WTC11 (cell line): ENCODE data around the gene GALNT17. TPM values are rescaled to one million over a fixed set of nuclear protein-coding genes. Genes with fewer than 3 reads are reported as not detected.
A peak's percentile ranks its signal among the peaks of the same experiment; 100 is the strongest.

ENCODE experiments used
- ATAC-seq: fragments of 200-7000 bp; cut with Tn5 transposase; 2 replicates; pipeline ENCODE4 v1.10.0; 2021; ENCODE audit warnings: mild to moderate bottlenecking, moderate library complexity
- CTCF ChIA-PET: fragments of 300-600 bp; sonication (Branson Sonifier 250); formaldehyde crosslinking; loops from one replicate; lab custom pipeline; 2021; ENCODE audit warnings: antibody characterized with exemption; lab: Charles Lee
- POLR2A ChIA-PET: fragments of 350-600 bp; sonication (Branson Sonifier 250); formaldehyde crosslinking; loops from one replicate; lab custom pipeline; 2021; ENCODE audit warnings: antibody characterized with exemption; lab: Charles Lee
- DNase-seq: peaks from one replicate; pipeline ENCODE4 v3.0.0; 2021; ENCODE audit warnings: low spot score
- H3K27ac Mint-ChIP-seq: 2 replicates; pipeline ENCODE4 v1.8.0; 2021; ENCODE audit warnings: mixed read lengths
- H3K27me3 Mint-ChIP-seq: 2 replicates; pipeline ENCODE4 v1.8.0; 2021; ENCODE audit warnings: low read depth, mild to moderate bottlenecking, moderate library complexity, mixed read lengths
- H3K36me3 Mint-ChIP-seq: 2 replicates; pipeline ENCODE4 v1.8.0; 2021; ENCODE audit warnings: mixed read lengths
- H3K4me1 Mint-ChIP-seq: 2 replicates; pipeline ENCODE4 v1.8.0; 2022; ENCODE audit warnings: mixed read lengths
- H3K4me3 Mint-ChIP-seq: 2 replicates; pipeline ENCODE4 v1.8.0; 2021; ENCODE audit warnings: mild to moderate bottlenecking, moderate library complexity, mixed read lengths
- H3K9me3 Mint-ChIP-seq: 2 replicates; pipeline ENCODE4 v1.8.0; 2021; ENCODE audit warnings: mixed read lengths
- CBFB ChIP-seq: sonication (generic); formaldehyde crosslinking; IDR thresholded peaks from 2 replicates; pipeline ENCODE4 v1.8.1; 2022; ENCODE audit warnings: mild to moderate bottlenecking, low read depth, missing genetic modification reagents
- FOXP1 ChIP-seq: sonication (generic); formaldehyde crosslinking; IDR thresholded peaks from 2 replicates; pipeline ENCODE4 v1.8.0; 2022; ENCODE audit warnings: missing genetic modification reagents, mild to moderate bottlenecking, moderate library complexity, borderline replicate concordance
- GTF2I ChIP-seq: fragments of 250-450 bp; sonication (Bioruptor Pico); conservative IDR thresholded peaks from 2 replicates; pipeline ENCODE4 v1.4.0; 2021; ENCODE audit warnings: mild to moderate bottlenecking
- JAZF1 ChIP-seq: fragments of 250-450 bp; sonication (Bioruptor Pico); IDR thresholded peaks from 2 replicates; pipeline ENCODE4 v1.9.0; 2021; ENCODE audit warnings: moderate library complexity, mild to moderate bottlenecking, inconsistent platforms
- JUN ChIP-seq: sonication (generic); formaldehyde crosslinking; IDR thresholded peaks from 2 replicates; pipeline ENCODE4 v1.8.0; 2023; ENCODE audit warnings: mild to moderate bottlenecking, missing genetic modification reagents
- MAX ChIP-seq: sonication (generic); formaldehyde crosslinking; IDR thresholded peaks from 2 replicates; pipeline ENCODE4 v1.8.0; 2022; ENCODE audit warnings: mild to moderate bottlenecking, missing genetic modification reagents
- NFE2L1 ChIP-seq: sonication (generic); formaldehyde crosslinking; IDR thresholded peaks from 2 replicates; pipeline ENCODE4 v1.8.1; 2023; ENCODE audit warnings: missing genetic modification reagents
- PRRX2 ChIP-seq: fragments of 250-450 bp; sonication (Bioruptor Pico); IDR thresholded peaks from 2 replicates; pipeline ENCODE4 v1.8.0; 2021; ENCODE audit warnings: mild to moderate bottlenecking
- RELA ChIP-seq: sonication (generic); formaldehyde crosslinking; IDR thresholded peaks from 2 replicates; pipeline ENCODE4 v1.8.1; 2022; ENCODE audit warnings: missing genetic modification reagents, mild to moderate bottlenecking, borderline replicate concordance
- SP1 ChIP-seq: sonication (generic); formaldehyde crosslinking; conservative IDR thresholded peaks from 2 replicates; pipeline ENCODE4 v1.8.1; 2022; ENCODE audit warnings: missing genetic modification reagents
- TCF7 ChIP-seq: sonication (generic); formaldehyde crosslinking; IDR thresholded peaks from 2 replicates; pipeline ENCODE4 v1.8.0; 2022; ENCODE audit warnings: mild to moderate bottlenecking, low read depth, missing genetic modification reagents, moderate library complexity
- TEAD1 ChIP-seq: sonication (generic); formaldehyde crosslinking; IDR thresholded peaks from 2 replicates; pipeline ENCODE4 v1.8.0; 2022; ENCODE audit warnings: mild to moderate bottlenecking, missing genetic modification reagents
- TEAD4 ChIP-seq: sonication (generic); formaldehyde crosslinking; IDR thresholded peaks from 2 replicates; pipeline ENCODE4 v1.8.0; 2022; ENCODE audit warnings: mild to moderate bottlenecking, missing genetic modification reagents
- TP53 ChIP-seq: sonication (generic); formaldehyde crosslinking; IDR thresholded peaks from 2 replicates; pipeline ENCODE4 v1.8.1; 2023; ENCODE audit warnings: mild to moderate bottlenecking, missing genetic modification reagents
- USF2 ChIP-seq: sonication (generic); formaldehyde crosslinking; IDR thresholded peaks from 2 replicates; pipeline ENCODE4 v1.8.1; 2023; ENCODE audit warnings: mild to moderate bottlenecking, missing genetic modification reagents, moderate library complexity
- ZNF121 ChIP-seq: sonication (generic); formaldehyde crosslinking; IDR thresholded peaks from 2 replicates; pipeline ENCODE4 v1.8.0; 2023; ENCODE audit warnings: missing genetic modification reagents
- ZNF138 ChIP-seq: sonication (generic); formaldehyde crosslinking; conservative IDR thresholded peaks from 2 replicates; pipeline ENCODE4 v1.8.1; 2022; ENCODE audit warnings: mild to moderate bottlenecking, moderate library complexity, missing genetic modification reagents
- ZNF263 ChIP-seq: sonication (generic); formaldehyde crosslinking; IDR thresholded peaks from 2 replicates; pipeline ENCODE4 v1.8.1; 2022; ENCODE audit warnings: low read depth, mild to moderate bottlenecking, moderate library complexity, missing genetic modification reagents
- ZNF317 ChIP-seq: sonication (generic); formaldehyde crosslinking; IDR thresholded peaks from 2 replicates; pipeline ENCODE4 v1.8.1; 2023; ENCODE audit warnings: low read depth, mild to moderate bottlenecking, moderate library complexity, missing genetic modification reagents, borderline replicate concordance
- ZNF423 ChIP-seq: fragments of 250-450 bp; sonication (Bioruptor Pico); IDR thresholded peaks from 2 replicates; pipeline ENCODE4 v2.1.2; 2022; ENCODE audit warnings: mild to moderate bottlenecking, moderate library complexity
- total RNA-seq: library from RNA; stranded (reverse); gene quantifications from 3 replicates; pipeline ENCODE4 v1.2.3, GENCODE V29; 2021
- TF ChIP-seq, protein P1 (sequence below): sonication (generic); formaldehyde crosslinking; IDR thresholded peaks from 2 replicates; pipeline ENCODE4 v1.8.1; 2023; ENCODE audit warnings: mild to moderate bottlenecking, missing genetic modification reagents, borderline replicate concordance
- TF ChIP-seq, protein P2 (sequence below): sonication (generic); formaldehyde crosslinking; IDR thresholded peaks from 2 replicates; pipeline ENCODE4 v1.8.0; 2023; ENCODE audit warnings: mild to moderate bottlenecking, missing genetic modification reagents
- TF ChIP-seq, protein P3 (sequence below): sonication (generic); formaldehyde crosslinking; IDR thresholded peaks from 2 replicates; pipeline ENCODE4 v1.8.0; 2023; ENCODE audit warnings: missing genetic modification reagents
- TF ChIP-seq, protein P4 (sequence below): sonication (generic); formaldehyde crosslinking; IDR thresholded peaks from 2 replicates; pipeline ENCODE4 v1.8.1; 2023; ENCODE audit warnings: mild to moderate bottlenecking, missing genetic modification reagents, moderate library complexity

The GALNT17 gene
- total RNA-seq, 1 experiment from 2014 or later: 61.1 TPM

- ATAC-seq (no peak), DNase-seq (no peak)
- TF ChIP-seq, protein P1, sequence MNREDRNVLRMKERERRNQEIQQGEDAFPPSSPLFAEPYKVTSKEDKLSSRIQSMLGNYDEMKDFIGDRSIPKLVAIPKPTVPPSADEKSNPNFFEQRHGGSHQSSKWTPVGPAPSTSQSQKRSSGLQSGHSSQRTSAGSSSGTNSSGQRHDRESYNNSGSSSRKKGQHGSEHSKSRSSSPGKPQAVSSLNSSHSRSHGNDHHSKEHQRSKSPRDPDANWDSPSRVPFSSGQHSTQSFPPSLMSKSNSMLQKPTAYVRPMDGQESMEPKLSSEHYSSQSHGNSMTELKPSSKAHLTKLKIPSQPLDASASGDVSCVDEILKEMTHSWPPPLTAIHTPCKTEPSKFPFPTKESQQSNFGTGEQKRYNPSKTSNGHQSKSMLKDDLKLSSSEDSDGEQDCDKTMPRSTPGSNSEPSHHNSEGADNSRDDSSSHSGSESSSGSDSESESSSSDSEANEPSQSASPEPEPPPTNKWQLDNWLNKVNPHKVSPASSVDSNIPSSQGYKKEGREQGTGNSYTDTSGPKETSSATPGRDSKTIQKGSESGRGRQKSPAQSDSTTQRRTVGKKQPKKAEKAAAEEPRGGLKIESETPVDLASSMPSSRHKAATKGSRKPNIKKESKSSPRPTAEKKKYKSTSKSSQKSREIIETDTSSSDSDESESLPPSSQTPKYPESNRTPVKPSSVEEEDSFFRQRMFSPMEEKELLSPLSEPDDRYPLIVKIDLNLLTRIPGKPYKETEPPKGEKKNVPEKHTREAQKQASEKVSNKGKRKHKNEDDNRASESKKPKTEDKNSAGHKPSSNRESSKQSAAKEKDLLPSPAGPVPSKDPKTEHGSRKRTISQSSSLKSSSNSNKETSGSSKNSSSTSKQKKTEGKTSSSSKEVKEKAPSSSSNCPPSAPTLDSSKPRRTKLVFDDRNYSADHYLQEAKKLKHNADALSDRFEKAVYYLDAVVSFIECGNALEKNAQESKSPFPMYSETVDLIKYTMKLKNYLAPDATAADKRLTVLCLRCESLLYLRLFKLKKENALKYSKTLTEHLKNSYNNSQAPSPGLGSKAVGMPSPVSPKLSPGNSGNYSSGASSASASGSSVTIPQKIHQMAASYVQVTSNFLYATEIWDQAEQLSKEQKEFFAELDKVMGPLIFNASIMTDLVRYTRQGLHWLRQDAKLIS (CRISPR knock-in tag): no peak
- TF ChIP-seq JAZF1: no peak
- TF ChIP-seq TEAD1 (CRISPR knock-in tag): no peak
- TF ChIP-seq, protein P2, sequence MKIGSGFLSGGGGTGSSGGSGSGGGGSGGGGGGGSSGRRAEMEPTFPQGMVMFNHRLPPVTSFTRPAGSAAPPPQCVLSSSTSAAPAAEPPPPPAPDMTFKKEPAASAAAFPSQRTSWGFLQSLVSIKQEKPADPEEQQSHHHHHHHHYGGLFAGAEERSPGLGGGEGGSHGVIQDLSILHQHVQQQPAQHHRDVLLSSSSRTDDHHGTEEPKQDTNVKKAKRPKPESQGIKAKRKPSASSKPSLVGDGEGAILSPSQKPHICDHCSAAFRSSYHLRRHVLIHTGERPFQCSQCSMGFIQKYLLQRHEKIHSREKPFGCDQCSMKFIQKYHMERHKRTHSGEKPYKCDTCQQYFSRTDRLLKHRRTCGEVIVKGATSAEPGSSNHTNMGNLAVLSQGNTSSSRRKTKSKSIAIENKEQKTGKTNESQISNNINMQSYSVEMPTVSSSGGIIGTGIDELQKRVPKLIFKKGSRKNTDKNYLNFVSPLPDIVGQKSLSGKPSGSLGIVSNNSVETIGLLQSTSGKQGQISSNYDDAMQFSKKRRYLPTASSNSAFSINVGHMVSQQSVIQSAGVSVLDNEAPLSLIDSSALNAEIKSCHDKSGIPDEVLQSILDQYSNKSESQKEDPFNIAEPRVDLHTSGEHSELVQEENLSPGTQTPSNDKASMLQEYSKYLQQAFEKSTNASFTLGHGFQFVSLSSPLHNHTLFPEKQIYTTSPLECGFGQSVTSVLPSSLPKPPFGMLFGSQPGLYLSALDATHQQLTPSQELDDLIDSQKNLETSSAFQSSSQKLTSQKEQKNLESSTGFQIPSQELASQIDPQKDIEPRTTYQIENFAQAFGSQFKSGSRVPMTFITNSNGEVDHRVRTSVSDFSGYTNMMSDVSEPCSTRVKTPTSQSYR (CRISPR knock-in tag): no peak
- no peak for TF ChIP-seq FOXP1 (CRISPR knock-in tag)
- no peak for TF ChIP-seq NFE2L1 (CRISPR knock-in tag)
- no peak for TF ChIP-seq TCF7 (CRISPR knock-in tag)
- TF ChIP-seq, protein P3, sequence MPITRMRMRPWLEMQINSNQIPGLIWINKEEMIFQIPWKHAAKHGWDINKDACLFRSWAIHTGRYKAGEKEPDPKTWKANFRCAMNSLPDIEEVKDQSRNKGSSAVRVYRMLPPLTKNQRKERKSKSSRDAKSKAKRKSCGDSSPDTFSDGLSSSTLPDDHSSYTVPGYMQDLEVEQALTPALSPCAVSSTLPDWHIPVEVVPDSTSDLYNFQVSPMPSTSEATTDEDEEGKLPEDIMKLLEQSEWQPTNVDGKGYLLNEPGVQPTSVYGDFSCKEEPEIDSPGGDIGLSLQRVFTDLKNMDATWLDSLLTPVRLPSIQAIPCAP (CRISPR knock-in tag): no peak
- no peak for TF ChIP-seq ZNF121 (CRISPR knock-in tag)
- no peak for TF ChIP-seq ZNF317 (CRISPR knock-in tag)
- no peak for TF ChIP-seq PRRX2 (CRISPR knock-in tag)
- TF ChIP-seq TEAD4 (CRISPR knock-in tag): no peak
- CTCF ChIA-PET: no interaction called here
- Mint-ChIP-seq H3K4me3 (no peak overlapping the region), H3K27me3 (peaks cover 23% of the 10 kb centered on the region), H3K4me1 (peaks cover 12% of the 10 kb centered on the region), H3K27ac (no peak overlapping the region), H3K36me3 (peaks cover 13% of the 10 kb centered on the region), H3K9me3 (peaks cover 26% of the 10 kb centered on the region)
- POLR2A ChIA-PET: no interaction called here
Measured at GRCh38 chr7:71750290-71750689, 618.3 kb downstream of the GALNT17 start.

- peak overlapping the region; percentile 58 for H3K4me3 Mint-ChIP-seq
- ATAC-seq: peak; percentile 95
- DNase-seq: peak; percentile 93
- peaks cover 23% of the 10 kb centered on the region for H3K27me3 Mint-ChIP-seq
- CTCF ChIA-PET: interaction anchor here (0.6 to 2.4 kb wide), 87 partner anchors 8 to 1057 kb away, joined by 3 to 40 read pairs (median 4); no protein-coding TSS in a partner anchor
- H3K4me1 Mint-ChIP-seq: peaks cover 12% of the 10 kb centered on the region
- H3K27ac Mint-ChIP-seq: no peak overlapping the region
- POLR2A ChIA-PET: interaction anchor here (0.5 to 0.7 kb wide), 4 partner anchors 219 to 644 kb away, joined by 3 to 5 read pairs (median 3); no protein-coding TSS in a partner anchor
- H3K9me3 Mint-ChIP-seq: peaks cover 42% of the 10 kb centered on the region
- H3K36me3 Mint-ChIP-seq: peaks cover 16% of the 10 kb centered on the region
- TF ChIP-seq ZNF138 (CRISPR knock-in tag): peak; percentile 79; the same call in 1 of the 2 replicates
- peak; percentile 63 for TF ChIP-seq SP1 (CRISPR knock-in tag)
- TF ChIP-seq, protein P4, sequence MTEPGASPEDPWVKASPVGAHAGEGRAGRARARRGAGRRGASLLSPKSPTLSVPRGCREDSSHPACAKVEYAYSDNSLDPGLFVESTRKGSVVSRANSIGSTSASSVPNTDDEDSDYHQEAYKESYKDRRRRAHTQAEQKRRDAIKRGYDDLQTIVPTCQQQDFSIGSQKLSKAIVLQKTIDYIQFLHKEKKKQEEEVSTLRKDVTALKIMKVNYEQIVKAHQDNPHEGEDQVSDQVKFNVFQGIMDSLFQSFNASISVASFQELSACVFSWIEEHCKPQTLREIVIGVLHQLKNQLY (CRISPR knock-in tag): no peak
- TF ChIP-seq FOXP1 (CRISPR knock-in tag): peak; percentile 39; the same call in 1 of the 2 replicates
- no peak for TF ChIP-seq ZNF263
- TF ChIP-seq TEAD4 (CRISPR knock-in tag): no peak
- TF ChIP-seq JUN (CRISPR knock-in tag): no peak
- peak; percentile 38; the same call in 1 of the 2 replicates for TF ChIP-seq USF2
- TF ChIP-seq GTF2I (CRISPR knock-in tag): peak; percentile 50; the same call in 1 of the 2 replicates
- TF ChIP-seq TP53 (CRISPR knock-in tag): 0 out of 2 replicates have a peak, but pooled peaks have one; percentile 16
- 0 out of 2 replicates have a peak, but pooled peaks have one; percentile 42 for TF ChIP-seq CBFB (CRISPR knock-in tag)
- TF ChIP-seq ZNF423: no peak
- 0 out of 2 replicates have a peak, but pooled peaks have one; percentile 55 for TF ChIP-seq RELA (CRISPR knock-in tag)
- 0 out of 2 replicates have a peak, but pooled peaks have one; percentile 53 for TF ChIP-seq MAX (CRISPR knock-in tag)
Measured at GRCh38 chr7:71752171-71752935, 620.4 kb downstream of the GALNT17 start.
